Measurements from ENCODE around the gene CRYL1. TPM values are rescaled to one million over a fixed set of nuclear protein-coding genes. Genes with fewer than 3 reads are reported as not detected.

The CRYL1 gene
- polyA plus RNA-seq (2013, experiment 1 of 2; ENCODE audit: insufficient read length), result 6.5 TPM
- 8.7 TPM for polyA plus RNA-seq (2013, experiment 2 of 2; ENCODE audit: insufficient read length)

DNA sequence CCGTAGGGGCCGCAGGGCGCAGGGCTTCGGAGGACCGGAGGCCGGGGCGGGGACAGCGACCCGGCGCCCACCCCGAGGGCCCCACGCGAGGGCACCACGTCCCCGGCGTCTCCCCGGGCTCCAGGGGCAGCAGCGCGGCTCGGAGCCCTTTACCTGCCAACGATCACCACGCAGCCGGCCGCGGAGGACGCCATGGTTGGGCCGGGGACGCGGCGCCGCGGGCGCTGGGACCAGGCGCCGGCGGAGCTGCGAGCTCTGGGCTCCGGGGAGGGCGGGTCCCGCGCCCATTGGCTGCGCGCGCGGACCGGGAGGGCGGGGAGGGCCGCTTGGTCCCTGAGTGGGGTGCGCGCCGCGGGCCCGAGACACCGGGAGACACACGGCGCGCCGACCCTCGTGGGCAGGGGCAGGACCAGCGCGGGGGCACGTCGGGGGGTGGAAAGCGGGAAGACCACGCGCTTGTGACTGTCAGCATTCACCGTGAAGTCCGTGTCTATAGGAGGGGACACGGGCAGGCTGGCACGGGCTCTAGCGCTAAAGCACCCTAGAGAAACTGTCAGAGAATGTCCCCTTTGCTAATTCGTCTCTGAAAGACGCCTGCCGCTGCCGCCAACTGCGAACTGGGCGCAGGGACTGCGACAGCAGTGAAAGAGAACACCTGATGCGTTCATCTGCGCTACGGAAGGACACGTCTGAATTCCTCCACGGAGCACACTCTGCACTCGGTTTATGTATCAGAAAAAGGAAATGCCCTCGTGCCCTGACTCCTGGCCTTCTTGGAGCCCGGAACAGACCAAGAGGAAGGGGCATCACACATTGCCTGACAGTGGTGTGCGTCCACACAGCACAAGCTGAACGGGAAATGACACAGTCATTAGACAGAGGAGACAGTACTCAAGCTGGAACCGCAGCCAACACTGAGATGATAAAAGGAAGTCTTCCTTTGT lies at the start of gene CRYL1:
CRYL1 (minus strand) TSS at position 257 of the 944 bp plus-strand sequence; CDS start at position 194, 63 bp downstream.
- DNase-seq, result peak; percentile 76

- no peak for DNase-seq
Observed at GRCh38 chr13:20573636-20574035, 48.0 kb upstream of the CRYL1 start.

DNA sequence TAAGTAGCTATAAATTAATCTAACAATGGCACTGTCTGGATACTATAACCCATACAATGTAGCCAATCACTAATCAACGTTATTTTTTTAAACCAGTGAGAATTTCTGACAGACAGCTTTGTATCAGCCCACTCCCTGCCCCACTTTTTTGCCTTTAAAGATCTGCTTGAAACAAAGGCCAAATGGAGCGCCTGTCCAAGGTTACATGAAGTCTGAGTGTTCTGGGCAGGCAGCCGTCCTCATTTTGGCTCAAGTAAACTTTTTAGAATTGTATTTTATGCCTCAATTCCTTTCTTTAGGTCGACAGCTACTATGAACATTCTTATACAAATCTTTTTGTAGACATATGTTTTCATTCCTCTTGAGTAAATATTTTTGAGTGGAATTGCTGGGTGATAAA lies 47.5 kb upstream of the CRYL1 start:
- no peak for DNase-seq

GRCh38 chr13:20571676-20572075 lies 46.0 kb upstream of the CRYL1 start:
- DNase-seq, result no peak

DNA sequence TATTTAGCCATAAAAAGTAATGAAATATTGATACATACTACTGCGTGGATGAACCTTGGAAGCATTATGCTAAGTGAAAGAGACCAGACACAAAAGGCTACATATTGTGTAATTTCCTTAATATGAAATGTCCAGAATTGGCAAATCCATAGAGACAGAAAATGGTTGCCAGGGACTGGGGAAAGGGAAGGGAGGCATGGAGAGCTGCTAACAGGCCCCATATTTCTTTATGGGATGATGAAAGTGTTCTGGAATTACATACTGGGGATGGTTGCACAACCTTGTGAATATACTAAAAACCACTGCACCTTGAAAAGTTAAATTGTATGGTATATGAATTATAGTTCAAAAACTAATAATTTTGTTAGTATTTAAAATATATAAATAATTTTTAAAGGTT lies 44.9 kb upstream of the CRYL1 start:
- DNase-seq, result no peak

GRCh38 chr13:20567881-20568528 lies 42.3 kb upstream of the CRYL1 start:
- no peak for DNase-seq

GRCh38 chr13:20566898-20567874 lies 41.5 kb upstream of the CRYL1 start, which contains the start of gene IFT88:
Gene IFT88, plus strand, starts transcription at chr13:20567157. Its CDS starts 7,229 bp downstream, at chr13:20574386.
- peak; percentile 91 for DNase-seq

DNA sequence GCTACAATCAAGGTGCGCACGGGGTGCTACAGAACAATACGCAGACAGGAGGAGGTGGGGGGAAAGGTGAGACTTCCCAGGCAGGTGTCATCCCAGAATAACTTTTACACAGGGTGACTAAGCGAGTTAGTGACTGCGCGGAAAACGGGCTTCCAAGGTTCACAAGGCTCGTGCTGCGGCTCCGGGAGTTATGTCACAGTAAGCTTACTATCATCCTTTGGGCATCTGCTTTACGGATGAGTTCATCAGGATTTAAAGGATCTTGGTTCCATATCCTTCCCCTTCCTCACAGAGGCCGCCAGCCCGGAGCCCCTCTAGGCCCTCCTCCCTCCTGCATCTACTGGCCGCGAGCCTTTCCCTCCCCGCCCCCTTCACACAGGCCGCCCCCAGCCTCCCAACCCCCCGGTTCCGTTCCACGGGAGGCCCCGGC lies 40.8 kb upstream of the CRYL1 start:
- peak; percentile 73 for DNase-seq

DNA sequence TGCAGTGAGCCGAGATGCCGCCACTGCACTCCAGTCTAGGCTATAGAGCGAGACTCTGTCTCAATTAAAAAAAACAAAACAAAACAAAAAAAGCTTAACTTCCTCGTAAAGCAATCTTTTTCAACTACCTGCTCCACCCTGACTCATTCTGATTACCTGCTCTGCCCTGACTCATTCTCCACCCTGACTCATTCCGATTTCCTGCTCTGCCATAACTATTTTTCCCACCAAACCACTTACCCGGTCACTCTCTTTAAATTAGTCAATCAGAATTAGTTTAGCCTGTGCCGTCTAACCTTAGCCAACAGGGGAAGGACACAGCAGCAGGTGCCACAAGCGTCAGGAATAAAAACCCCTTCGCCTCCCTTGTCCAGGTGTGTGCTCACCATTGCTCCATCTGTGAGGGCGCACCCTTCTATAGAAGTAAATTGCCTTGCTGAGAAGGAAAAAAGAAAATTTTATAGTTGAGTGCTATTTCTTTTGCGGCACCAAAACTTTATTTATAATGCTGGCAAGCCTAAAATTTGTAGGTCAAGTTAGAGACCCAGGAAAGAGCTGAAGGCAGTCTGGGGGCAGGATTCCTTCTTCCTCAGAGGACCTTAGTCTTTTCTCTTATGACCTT lies 39.6 kb upstream of the CRYL1 start:
- DNase-seq, result no peak

- no peak for DNase-seq
Observed at GRCh38 chr13:20561741-20562140, 36.1 kb upstream of the CRYL1 start.

DNA sequence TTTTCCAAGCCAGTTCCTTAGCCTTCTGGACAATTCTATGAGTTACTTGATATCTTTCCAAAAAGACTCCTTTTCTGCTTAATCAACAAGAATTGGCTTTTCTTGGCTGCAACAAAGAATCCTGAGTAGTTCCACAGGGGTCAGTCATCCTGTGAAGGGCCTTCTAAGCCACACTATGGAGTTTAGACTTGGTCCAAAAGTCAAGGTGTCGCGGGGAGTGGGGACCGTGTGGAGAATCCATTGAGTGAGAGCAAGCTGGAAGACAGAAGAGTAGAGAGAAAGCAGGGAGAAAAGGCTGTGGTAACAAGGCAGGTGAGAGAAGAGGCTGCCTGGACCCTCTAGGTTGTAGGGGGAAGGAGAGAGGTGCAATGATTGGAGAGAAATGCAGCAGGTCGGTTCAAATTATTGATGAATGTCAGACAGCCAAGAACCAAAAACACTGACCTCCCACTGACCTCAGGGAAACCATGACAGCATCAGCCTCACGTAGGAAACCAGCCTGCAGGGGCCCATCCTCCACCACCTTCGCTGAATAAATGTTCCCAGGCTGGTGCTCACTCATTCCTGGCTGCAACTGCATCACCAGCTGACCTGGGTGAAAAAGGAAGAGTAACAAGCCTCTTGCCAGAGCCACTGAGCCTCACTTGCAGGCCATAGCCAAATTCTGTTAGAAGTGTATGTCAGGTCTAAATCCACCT lies 34.2 kb upstream of the CRYL1 start:
- no peak for DNase-seq

DNA sequence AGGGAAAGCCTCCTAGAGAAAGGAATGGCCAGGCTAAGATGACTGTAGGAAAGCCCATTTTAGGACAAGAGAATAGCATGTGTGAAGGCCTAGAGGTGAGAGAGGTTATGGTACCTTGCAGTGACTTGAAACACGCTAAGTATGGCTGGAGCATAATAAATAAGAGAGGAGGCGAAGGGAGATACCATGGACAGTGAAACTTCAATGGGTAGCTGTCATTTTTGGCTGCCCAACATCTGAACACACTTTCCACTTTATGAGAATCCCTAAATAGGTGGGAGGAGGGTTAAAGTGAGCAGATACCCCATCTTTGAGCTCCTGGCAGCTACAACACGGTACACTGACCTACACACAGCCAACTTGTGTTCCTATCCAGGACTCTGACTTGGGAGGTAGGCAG lies 33.3 kb upstream of the CRYL1 start:
- DNase-seq, result no peak

- DNase-seq, result no peak
Observed at GRCh38 chr13:20553311-20553710, 27.7 kb upstream of the CRYL1 start.

- no peak for DNase-seq
Observed at GRCh38 chr13:20550799-20551198, 25.1 kb upstream of the CRYL1 start.

DNA sequence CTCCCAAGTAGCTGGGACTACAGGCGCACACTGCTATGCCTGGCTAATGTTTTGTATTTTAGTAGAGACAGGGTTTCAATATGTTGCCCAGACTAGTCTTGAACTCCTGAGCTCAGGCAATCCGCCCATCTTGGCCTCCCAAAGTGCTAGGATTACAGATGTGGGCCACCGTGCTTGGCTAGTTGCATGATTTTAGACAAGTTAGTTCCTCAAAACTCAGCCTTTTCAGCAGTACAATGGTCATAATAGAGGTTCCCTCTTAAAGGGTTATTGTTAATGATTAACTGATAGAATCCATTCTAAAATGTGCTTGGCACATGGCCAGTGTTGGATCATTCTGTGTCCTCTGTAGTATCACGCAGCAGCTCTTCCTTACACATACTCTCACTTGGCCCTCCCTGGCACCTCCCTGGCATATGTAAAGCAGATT lies 21.8 kb upstream of the CRYL1 start:
- DNase-seq, result no peak

- no peak for DNase-seq
Observed at GRCh38 chr13:20546556-20546955, 20.9 kb upstream of the CRYL1 start.

DNA sequence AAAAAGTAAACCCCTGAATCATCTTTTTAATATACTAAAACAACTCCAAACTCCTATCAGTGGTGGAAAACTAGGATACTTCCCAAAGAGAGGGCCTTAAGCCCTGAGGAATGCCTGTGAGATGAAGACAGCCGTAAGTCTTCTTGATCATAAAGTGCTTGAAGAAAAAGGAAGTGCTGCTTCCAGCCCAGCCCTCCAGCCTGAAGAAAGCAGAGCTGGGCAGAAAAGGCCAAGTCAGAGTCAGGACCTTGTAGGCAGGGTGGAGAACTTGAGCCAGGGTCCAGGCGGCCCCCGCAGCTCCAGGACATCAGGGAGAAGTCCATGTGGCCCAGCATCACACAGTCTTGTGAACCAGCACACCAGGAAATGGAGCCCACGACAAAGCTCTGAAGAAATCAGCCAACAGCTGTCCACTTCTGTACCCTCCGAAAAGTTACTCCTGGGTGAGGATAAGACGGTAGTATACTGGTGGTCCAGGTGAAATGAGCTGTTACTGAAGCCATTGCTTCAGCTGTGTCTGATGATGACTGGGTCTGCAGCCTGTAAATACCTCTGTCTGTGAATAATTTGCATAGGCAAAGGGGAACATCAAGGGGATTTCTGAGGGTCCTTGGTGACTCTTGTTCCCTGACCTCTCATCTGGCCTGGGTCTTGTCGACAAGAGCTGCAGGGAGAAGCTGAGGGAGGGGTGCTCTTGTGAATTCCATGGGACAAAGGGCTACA lies 18.7 kb upstream of the CRYL1 start:
- no peak for DNase-seq

GRCh38 chr13:20536992-20537391 lies 11.3 kb upstream of the CRYL1 start:
- DNase-seq, result no peak

DNA sequence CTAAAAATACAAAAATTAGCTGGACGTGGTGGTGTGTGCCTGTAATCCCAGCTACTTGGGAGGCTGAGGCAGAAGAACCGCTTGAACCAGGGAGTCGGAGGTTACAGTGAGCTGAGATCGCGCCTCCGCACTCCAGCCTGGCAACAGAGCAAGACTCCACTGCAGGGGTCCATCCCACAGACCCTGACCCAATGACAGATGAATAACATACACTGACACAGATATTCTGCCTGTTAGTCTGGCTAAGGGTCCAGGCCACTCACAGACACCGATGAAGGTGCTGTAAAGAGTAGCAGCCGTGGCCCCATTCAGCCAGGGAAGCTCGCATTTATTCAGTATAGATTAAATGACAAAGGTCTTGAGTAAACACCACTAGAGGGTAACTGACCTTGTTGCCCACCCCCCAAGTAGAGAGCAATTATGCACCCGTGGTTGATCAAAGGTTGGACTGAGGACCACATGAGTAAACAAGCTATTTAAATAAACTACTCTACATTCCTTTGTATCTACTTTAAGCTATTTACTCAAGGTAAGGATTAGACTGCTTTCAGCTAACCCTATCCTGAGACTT lies 8.5 kb upstream of the CRYL1 start:
- no peak for DNase-seq

DNA sequence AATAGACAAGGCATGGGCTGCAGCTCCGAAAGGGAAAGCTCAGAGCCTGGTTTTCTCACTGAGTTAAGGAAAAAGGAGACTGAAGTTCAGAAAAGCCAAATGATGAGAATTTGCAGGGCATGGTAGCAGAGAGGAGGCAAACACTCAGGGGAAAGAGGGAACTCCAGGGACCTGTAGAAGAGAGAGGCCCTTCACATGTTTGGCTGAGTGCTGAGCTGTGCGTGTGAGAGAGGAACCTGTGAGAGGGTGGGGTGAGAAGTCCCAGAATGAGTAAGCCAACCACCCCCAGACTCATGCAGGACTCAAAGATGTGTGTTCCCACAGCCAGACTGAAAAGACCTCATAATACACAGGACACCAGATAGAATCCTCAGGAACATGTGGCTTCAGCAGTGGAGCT lies 2.8 kb upstream of the CRYL1 start:
- DNase-seq, result no peak

All from fibroblast of skin of back (primary cell).